Measurements from ENCODE around the gene TBL3. TPM values are rescaled to one million over a fixed set of nuclear protein-coding genes. Genes with fewer than 3 reads are reported as not detected.
A peak's percentile ranks its signal among the peaks of the same experiment; 100 is the strongest.
"Not testable (repeated sequence)": the region's sequence is repeated elsewhere in the genome, so short reads cannot be mapped to it uniquely, and the experiment has no call there.

Gene TBL3
- total RNA-seq, 5 donors from 2014 or later (not counting 1 experiment from before 2014, with no cell fraction given): 21.1 to 45.6 (median 36.9) TPM

- no peaks in the 10 kb centered on the region for H3K27me3 Mint-ChIP-seq
- ChIA-PET CTCF (no interaction called here), POLR2A (no interaction called here)
- Histone ChIP-seq H3K4me1 (ENCODE audit: control insufficient read depth in 1 of 2, extremely low read depth in 1 of 2, insufficient read depth in 2 of 2, low read length in 2 of 2) (peaks cover 2 to 21% of the 10 kb centered on the region in 2 experiments), H3K27me3 (replicated peaks in 1 of 2; ENCODE audit: control insufficient read depth in 2 of 2, extremely low read depth in 1 of 2, insufficient read depth in 2 of 2, low read length in 1 of 2) (no peaks in the 10 kb centered on the region), H3K9me3 (no peaks in the 10 kb centered on the region), H3K36me3 (ENCODE audit: control insufficient read depth in 2 of 2, extremely low read depth in 1 of 2, insufficient read depth in 1 of 2, low read length in 1 of 2) (peaks cover 7 to 21% of the 10 kb centered on the region in 2 donors), H3K27ac (ENCODE audit: low read length) (no peak overlapping the region), H3K4me3 (ENCODE audit: control insufficient read depth in 1 of 2, extremely low read depth in 1 of 2, low read length in 1 of 2) (no peak overlapping the region)
- 97% methylated on average over 12 of the region's 17 CpGs for WGBS (ENCODE audit: insufficient coverage)
- no peak for ATAC-seq (replicated peaks in 1 of 4)
- no peak overlapping the region for H3K27ac Mint-ChIP-seq
- no peak overlapping the region for H3K4me3 Mint-ChIP-seq
- H3K36me3 Mint-ChIP-seq: peaks cover 3% of the 10 kb centered on the region
- no peak for DNase-seq
- H3K4me1 Mint-ChIP-seq: peaks cover 5 to 19% (median 14%) of the 10 kb centered on the region in 3 donors
- H3K9me3 Mint-ChIP-seq: no peaks in the 10 kb centered on the region
These were observed 32.9 kb upstream of the TBL3 start for GRCh38 chr16:1938910-1939309.

- DNase-seq; H3K27ac Mint-ChIP-seq; POLR2A ChIA-PET; H3K9me3 Mint-ChIP-seq; CTCF ChIA-PET; H3K4me3 ChIP-seq (ENCODE audit: control insufficient read depth in 1 of 2, extremely low read depth in 1 of 2, low read length in 1 of 2); H3K4me3 Mint-ChIP-seq; H3K27me3 Mint-ChIP-seq; H3K27me3 ChIP-seq (replicated peaks in 1 of 2; ENCODE audit: control insufficient read depth in 2 of 2, extremely low read depth in 1 of 2, insufficient read depth in 2 of 2, low read length in 1 of 2); H3K27ac ChIP-seq (ENCODE audit: low read length); H3K36me3 Mint-ChIP-seq; ATAC-seq (replicated peaks in 1 of 4); H3K9me3 ChIP-seq: not testable (repeated sequence)
- H3K4me1 Mint-ChIP-seq: peaks cover 6 to 23% (median 14%) of the 10 kb centered on the region in 3 donors
- 98% methylated on average over 4 of the region's 8 CpGs for WGBS (ENCODE audit: insufficient coverage)
- Histone ChIP-seq H3K36me3 (ENCODE audit: control insufficient read depth in 2 of 2, extremely low read depth in 1 of 2, insufficient read depth in 1 of 2, low read length in 1 of 2) (peaks cover 7 to 21% of the 10 kb centered on the region in 2 donors), H3K4me1 (ENCODE audit: control insufficient read depth in 1 of 2, extremely low read depth in 1 of 2, insufficient read depth in 2 of 2, low read length in 2 of 2) (peaks cover 2 to 22% of the 10 kb centered on the region in 2 experiments)
These were observed 32.0 kb upstream of the TBL3 start for GRCh38 chr16:1939833-1940232.

GRCh38 chr16:1940273-1941161, 31.3 kb upstream of the TBL3 start:
- no peak overlapping the region for H3K4me3 ChIP-seq (ENCODE audit: control insufficient read depth in 1 of 2, extremely low read depth in 1 of 2, low read length in 1 of 2)
- H3K9me3 Mint-ChIP-seq: no peaks in the 10 kb centered on the region
- peaks cover 2 to 22% of the 10 kb centered on the region in 2 experiments for H3K4me1 ChIP-seq (ENCODE audit: control insufficient read depth in 1 of 2, extremely low read depth in 1 of 2, insufficient read depth in 2 of 2, low read length in 2 of 2)
- no peaks in the 10 kb centered on the region for H3K27me3 Mint-ChIP-seq
- peaks cover 6 to 23% (median 14%) of the 10 kb centered on the region in 3 donors for H3K4me1 Mint-ChIP-seq
- no peak overlapping the region for H3K27ac ChIP-seq (ENCODE audit: low read length)
- peaks cover 3% of the 10 kb centered on the region for H3K36me3 Mint-ChIP-seq
- H3K4me3 Mint-ChIP-seq: no peak overlapping the region
- ChIA-PET CTCF (no interaction called here), POLR2A (interaction anchor here in 1 of 2 donors (0.6 kb wide), 1 partner anchor 24 kb away, joined by 3 read pairs; the partner anchor contains the start of gene RPS2)
- no peak for ATAC-seq (replicated peaks in 1 of 4)
- WGBS (ENCODE audit: insufficient coverage): 92% methylated on average over 16 of the region's 23 CpGs
- H3K27ac Mint-ChIP-seq: no peak overlapping the region
- H3K36me3 ChIP-seq (ENCODE audit: control insufficient read depth in 2 of 2, extremely low read depth in 1 of 2, insufficient read depth in 1 of 2, low read length in 1 of 2): peaks cover 7 to 21% of the 10 kb centered on the region in 2 donors
- no peaks in the 10 kb centered on the region for H3K27me3 ChIP-seq (replicated peaks in 1 of 2; ENCODE audit: control insufficient read depth in 2 of 2, extremely low read depth in 1 of 2, insufficient read depth in 2 of 2, low read length in 1 of 2)
- DNase-seq: no peak
- H3K9me3 ChIP-seq: no peaks in the 10 kb centered on the region

- no peaks in the 10 kb centered on the region for H3K27me3 Mint-ChIP-seq
- POLR2A ChIA-PET: no interaction called here
These were observed 30.4 kb upstream of the TBL3 start for GRCh38 chr16:1941162-1942046.

GRCh38 chr16:1942047-1942809, 29.6 kb upstream of the TBL3 start:
- Mint-ChIP-seq H3K4me3 (peak overlapping the region; percentile 80 to 89 (median 82)), H3K27ac (no peak overlapping the region), H3K9me3 (no peaks in the 10 kb centered on the region), H3K36me3 (peaks cover 3% of the 10 kb centered on the region), H3K27me3 (no peaks in the 10 kb centered on the region), H3K4me1 (peaks cover 6 to 23% (median 14%) of the 10 kb centered on the region in 3 donors)
- H3K27ac ChIP-seq (ENCODE audit: low read length): peak overlapping the region; percentile 25
- H3K4me1 ChIP-seq (ENCODE audit: control insufficient read depth in 1 of 2, extremely low read depth in 1 of 2, insufficient read depth in 2 of 2, low read length in 2 of 2): peaks cover 2 to 22% of the 10 kb centered on the region in 2 experiments
- DNase-seq (peak in 1 of 35 experiments; percentile 32), ATAC-seq (replicated peaks in 1 of 4) (no peak)
- peak overlapping the region; percentile 70 to 90 for H3K4me3 ChIP-seq (ENCODE audit: control insufficient read depth in 1 of 2, extremely low read depth in 1 of 2, low read length in 1 of 2)
- H3K9me3 ChIP-seq: no peaks in the 10 kb centered on the region
- H3K27me3 ChIP-seq (replicated peaks in 1 of 2; ENCODE audit: control insufficient read depth in 2 of 2, extremely low read depth in 1 of 2, insufficient read depth in 2 of 2, low read length in 1 of 2): no peaks in the 10 kb centered on the region
- ChIA-PET POLR2A (no interaction called here), CTCF (interaction anchor here in 1 of 2 donors (0.6 to 1.1 kb wide), 3 partner anchors 15 to 160 kb away, joined by 3 to 5 read pairs (median 3); partner anchors contain the start of gene SPSB3)
- 46% methylated on average over 5 of the region's 17 CpGs for WGBS (ENCODE audit: insufficient coverage)
- H3K36me3 ChIP-seq (ENCODE audit: control insufficient read depth in 2 of 2, extremely low read depth in 1 of 2, insufficient read depth in 1 of 2, low read length in 1 of 2): peaks cover 7 to 21% of the 10 kb centered on the region in 2 donors

More at GRCh38 chr16:1941162-1942046, 30.4 kb upstream of the TBL3 start:
- no peaks in the 10 kb centered on the region for H3K27me3 ChIP-seq (replicated peaks in 1 of 2; ENCODE audit: control insufficient read depth in 2 of 2, extremely low read depth in 1 of 2, insufficient read depth in 2 of 2, low read length in 1 of 2)
- no peaks in the 10 kb centered on the region for H3K9me3 ChIP-seq
- H3K4me1 Mint-ChIP-seq: peaks cover 6 to 23% (median 14%) of the 10 kb centered on the region in 3 donors
- CTCF ChIA-PET: interaction anchor here in 1 of 2 donors (0.6 to 1.1 kb wide), 3 partner anchors 14 to 160 kb away, joined by 3 to 5 read pairs (median 3); partner anchors contain the start of gene SPSB3
- no peak overlapping the region for H3K4me3 ChIP-seq (ENCODE audit: control insufficient read depth in 1 of 2, extremely low read depth in 1 of 2, low read length in 1 of 2)
- peaks cover 2 to 22% of the 10 kb centered on the region in 2 experiments for H3K4me1 ChIP-seq (ENCODE audit: control insufficient read depth in 1 of 2, extremely low read depth in 1 of 2, insufficient read depth in 2 of 2, low read length in 2 of 2)
- H3K4me3 Mint-ChIP-seq: peak overlapping the region; percentile 80 to 89 (median 82)
- ATAC-seq (replicated peaks in 1 of 4) (no peak), DNase-seq (no peak)
- H3K36me3 ChIP-seq (ENCODE audit: control insufficient read depth in 2 of 2, extremely low read depth in 1 of 2, insufficient read depth in 1 of 2, low read length in 1 of 2): peaks cover 7 to 21% of the 10 kb centered on the region in 2 donors
- H3K27ac ChIP-seq (ENCODE audit: low read length): no peak overlapping the region
- peaks cover 3% of the 10 kb centered on the region for H3K36me3 Mint-ChIP-seq
- no peak overlapping the region for H3K27ac Mint-ChIP-seq
- 97% methylated on average over 20 of the region's 30 CpGs for WGBS (ENCODE audit: insufficient coverage)
- H3K9me3 Mint-ChIP-seq: no peaks in the 10 kb centered on the region
